H1 (cell line): ENCODE results near the gene JMJD8. TPM values are rescaled to one million over a fixed set of nuclear protein-coding genes. Genes with fewer than 3 reads are reported as not detected.

Experiments
- CTCF ChIA-PET: fragments of 300-600 bp; sonication (Branson Sonifier 250); formaldehyde crosslinking; loops from one replicate; lab custom pipeline; 2021; ENCODE audit not compliant: partially characterized antibody; lab: Charles Lee
- POLR2A ChIA-PET: fragments of 300-600 bp; sonication (Branson Sonifier 250); formaldehyde crosslinking; loops from one replicate; lab custom pipeline; 2021; ENCODE audit warnings: inconsistent platforms; ENCODE audit not compliant: partially characterized antibody; lab: Charles Lee
- DNase-seq, 2 experiments: peaks; one replicate each; pipeline versions ENCODE4 v3.0.0 to v3.0.0-alpha.2; 2010 to 2022; ENCODE audit warnings: low spot score in 2 of 2, low read depth in 1 of 2, mixed read lengths in 1 of 2
- FAIRE-seq: peaks from 2 replicates; lab custom pipeline; 2011; peaks lifted over from hg19 to GRCh38; lab: Jason Lieb, UNC
- H2AFZ ChIP-seq: 2 replicates; pipeline ENCODE4 v1.8.1; 2012; ENCODE audit warnings: low read length, inconsistent platforms
- H2AK5ac ChIP-seq: 2 replicates; pipeline ENCODE4 v1.6.1; 2013; ENCODE audit warnings: low read depth, low read length
- H2BK120ac ChIP-seq: replicated peaks from 2 replicates; pipeline ENCODE3; 2013; ENCODE audit warnings: low read depth, low read length, inconsistent platforms
- H2BK12ac ChIP-seq: 2 replicates; pipeline ENCODE4 v1.6.1; 2013; ENCODE audit warnings: low read depth, low read length
- H2BK15ac ChIP-seq: 2 replicates; pipeline ENCODE4 v1.6.1; 2013; ENCODE audit warnings: low read length
- H2BK20ac ChIP-seq: 2 replicates; pipeline ENCODE4 v1.6.1; 2013; ENCODE audit warnings: low read length
- H2BK5ac ChIP-seq: 2 replicates; pipeline ENCODE4 v1.6.1; 2013; ENCODE audit warnings: low read depth, low read length
- H3K14ac ChIP-seq: 2 replicates; pipeline ENCODE4 v1.6.1; 2013; ENCODE audit warnings: inconsistent platforms; ENCODE audit not compliant: insufficient read length
- H3K18ac ChIP-seq: 2 replicates; pipeline ENCODE4 v1.6.1; 2013; ENCODE audit warnings: low read length; ENCODE audit errors: extremely low read depth
- H3K23ac ChIP-seq: 2 replicates; pipeline ENCODE4 v1.6.1; 2013; ENCODE audit warnings: inconsistent platforms; ENCODE audit not compliant: insufficient read length
- H3K23me2 ChIP-seq: 2 replicates; pipeline ENCODE4 v1.6.1; 2013; ENCODE audit warnings: low read depth, low read length
- H3K27ac ChIP-seq: 2 replicates; pipeline ENCODE4 v1.6.1; 2011; ENCODE audit warnings: low read depth, low read length, inconsistent platforms
- H3K27me3 ChIP-seq, 4 experiments: replicated peaks in 1 of 4; 1 replicate in 1 of 4; 2 replicates in 3 of 4; pipeline versions ENCODE4 v1.6.1 to v1.8.1; 2011 to 2013; ENCODE audit warnings: low read length in 3 of 4, mild to moderate bottlenecking in 3 of 4, inconsistent platforms in 2 of 4, mixed read lengths in 2 of 4, moderate library complexity in 1 of 4; ENCODE audit not compliant: control insufficient read depth in 3 of 4, insufficient read depth in 3 of 4; ENCODE audit errors: extremely low read depth in 1 of 4
- H3K36me3 ChIP-seq, 4 experiments: 2 replicates each; pipeline versions ENCODE4 v1.6.1 to v1.8.1; 2011 to 2013; ENCODE audit warnings: mild to moderate bottlenecking in 4 of 4, low read length in 3 of 4, moderate library complexity in 2 of 4, control low read depth in 1 of 4, inconsistent platforms in 1 of 4; ENCODE audit not compliant: insufficient read depth in 4 of 4, control insufficient read depth in 2 of 4
- H3K4ac ChIP-seq: replicated peaks from 2 replicates; pipeline ENCODE3; 2013; ENCODE audit warnings: low read length, low read depth, mixed read lengths, inconsistent platforms; ENCODE audit not compliant: insufficient read length
- H3K4me1 ChIP-seq, 4 experiments: replicated peaks in 1 of 4; 1 replicate in 1 of 4; 2 replicates in 3 of 4; pipeline versions ENCODE4 v1.6.1 to v1.8.1; 2011 to 2013; ENCODE audit warnings: low read length in 3 of 4, inconsistent platforms in 2 of 4, mixed read lengths in 1 of 4; ENCODE audit not compliant: insufficient read depth in 4 of 4, control insufficient read depth in 3 of 4
- H3K4me2 ChIP-seq, 2 experiments: 2 replicates each; pipeline versions ENCODE4 v1.6.1 to v1.8.1; 2011 to 2013; ENCODE audit warnings: low read depth in 2 of 2, low read length in 2 of 2, control low read depth in 1 of 2, inconsistent platforms in 1 of 2, mild to moderate bottlenecking in 1 of 2; ENCODE audit not compliant: insufficient read depth in 1 of 2
- H3K4me3 ChIP-seq, 4 experiments: fragments of 200-600, 300-600 bp in 1 of 4; sonication (generic), shearing (Covaris generic), sonication (Bioruptor Twin) in 1 of 4; 2 replicates each; pipeline versions ENCODE4 v1.5.1 to v1.8.1; 2011 to 2016; ENCODE audit warnings: low read length in 4 of 4, low read depth in 3 of 4, control low read depth in 2 of 4, inconsistent platforms in 2 of 4, mild to moderate bottlenecking in 2 of 4, mixed read lengths in 1 of 4, moderate library complexity in 1 of 4; ENCODE audit not compliant: insufficient read depth in 2 of 4; ENCODE audit errors: extremely low read depth in 1 of 4
- H3K56ac ChIP-seq: replicated peaks from 2 replicates; pipeline ENCODE3; 2013; ENCODE audit warnings: low read depth, mild to moderate bottlenecking, mixed read lengths, low read length, inconsistent platforms; ENCODE audit not compliant: insufficient read length
- H3K79me1 ChIP-seq: 2 replicates; pipeline ENCODE4 v1.6.1; 2013; ENCODE audit warnings: low read depth, low read length, control low read depth
- H3K79me2 ChIP-seq, 2 experiments: 2 replicates each; pipeline versions ENCODE4 v1.6.1 to v1.8.1; 2012 to 2013; ENCODE audit warnings: low read length in 2 of 2, mild to moderate bottlenecking in 2 of 2, inconsistent platforms in 1 of 2; ENCODE audit not compliant: insufficient read depth in 2 of 2, control insufficient read depth in 1 of 2
- H3K9ac ChIP-seq, 4 experiments: replicated peaks in 1 of 4; 1 replicate in 1 of 4; 2 replicates in 3 of 4; pipeline versions ENCODE4 v1.6.1 to v1.8.1; 2011 to 2013; ENCODE audit warnings: low read depth in 3 of 4, low read length in 3 of 4, control low read depth in 2 of 4, mild to moderate bottlenecking in 2 of 4, moderate library complexity in 2 of 4, inconsistent platforms in 1 of 4; ENCODE audit errors: extremely low read depth in 1 of 4
- H3K9me3 ChIP-seq, 2 experiments: 2 replicates each; pipeline versions ENCODE4 v1.6.1 to v1.8.1; 2012 to 2013; ENCODE audit warnings: mild to moderate bottlenecking in 2 of 2, moderate library complexity in 2 of 2, control low read depth in 1 of 2, inconsistent platforms in 1 of 2, low read depth in 1 of 2, low read length in 1 of 2, mixed read lengths in 1 of 2; ENCODE audit not compliant: insufficient read depth in 2 of 2
- H4K20me1 ChIP-seq, 2 experiments: replicated peaks in 1 of 2; 2 replicates each; pipeline versions ENCODE3 to v1.8.1; 2011 to 2013; ENCODE audit warnings: inconsistent platforms in 2 of 2, low read length in 2 of 2, mild to moderate bottlenecking in 1 of 2; ENCODE audit not compliant: insufficient read depth in 2 of 2, control insufficient read depth in 1 of 2
- H4K5ac ChIP-seq: 2 replicates; pipeline ENCODE4 v1.6.1; 2013; ENCODE audit warnings: low read length, low read depth, mixed read lengths, inconsistent platforms; ENCODE audit not compliant: insufficient read length
- H4K8ac ChIP-seq: 2 replicates; pipeline ENCODE4 v1.8.0; 2013; ENCODE audit warnings: mild to moderate bottlenecking, moderate library complexity, low read length, inconsistent platforms; ENCODE audit not compliant: insufficient read depth; ENCODE audit errors: extremely low read depth
- H4K91ac ChIP-seq: replicated peaks from 2 replicates; pipeline ENCODE3; 2013; ENCODE audit warnings: low read length, mixed read lengths, inconsistent platforms; ENCODE audit not compliant: insufficient read length
- CBX8 ChIP-seq: fragments of 300-800, 300-1000 bp; sonication (generic); IDR thresholded peaks from 2 replicates; pipeline ENCODE4 v1.7.1; 2016; ENCODE audit warnings: low read depth, low read length, borderline replicate concordance
- KDM4A ChIP-seq: IDR thresholded peaks from one replicate; pipeline ENCODE4 v1.7.1; 2012; ENCODE audit warnings: low read depth, mild to moderate bottlenecking, moderate library complexity, low read length, inconsistent platforms; ENCODE audit not compliant: severe bottlenecking
- SIN3A ChIP-seq, 2 experiments: IDR thresholded peaks in 1 of 2; conservative IDR thresholded peaks in 1 of 2; 2 replicates each; pipeline ENCODE4 v1.6.1; 2011 to 2012; ENCODE audit warnings: low read length in 2 of 2, improper control_type of control experiment in 1 of 2, low read depth in 1 of 2, mild to moderate bottlenecking in 1 of 2
- TCF12 ChIP-seq: IDR thresholded peaks from 2 replicates; pipeline ENCODE4 v1.6.1; 2011; ENCODE audit warnings: low read depth, mild to moderate bottlenecking, low read length
- whole genome bisulfite sequencing, 2 experiments: shearing (Covaris generic) in 1 of 2; methylation state at CpG; one replicate each; pipeline versions ENCODE4 v1.1.6 to v1.1.7; 2013 to 2015; ENCODE audit warnings: low lambda C conversion rate in 2 of 2, mixed read lengths in 2 of 2, inconsistent platforms in 1 of 2, low coverage in 1 of 2, missing lambda C conversion rate in 1 of 2; ENCODE audit not compliant: insufficient replicate concordance in 2 of 2, insufficient coverage in 1 of 2, insufficient read length in 1 of 2; ENCODE audit errors: extremely low coverage in 1 of 2, missing lambda C conversion rate in 1 of 2; 5-methylcytosine and 5-hydroxymethylcytosine counted together
- polyA plus RNA-seq, 7 experiments: library from polyadenylated mRNA; depleted of rRNA in 3 of 7; stranded (reverse) in 5 of 7; unstranded in 2 of 7; fragments of >200 nt in 5 of 7; fragments of 200-250 nt in 2 of 7; gene quantifications; 1 replicate in 5 of 7; 2 replicates in 1 of 7; 4 replicates in 1 of 7; pipeline versions ENCODE4 v1.2.1 to v1.2.3, GENCODE V29; 2011 to 2013; ENCODE audit warnings: missing spikeins in 2 of 7, mixed read lengths in 2 of 7
- total RNA-seq: library from RNA; stranded (reverse); fragmentation: NEBNext Ultra II Directional; extraction: Animal tissue kit (Norgen Biotek cat#: 25700); gene quantifications from 2 replicates; pipeline ENCODE4 v1.2.1, GENCODE V29; 2021

JMJD8 gene
- total and polyA plus RNA-seq, 2 of the 8 experiments (the other 6 are each of a cell fraction or from before 2014, with no cell fraction given), result 46.4 to 87.4 TPM

GRCh38 chr16:646679-647172 is 37.4 kb downstream of the JMJD8 start:
- H3K23ac ChIP-seq, result no peak overlapping the region
- H3K4me1 ChIP-seq, result peaks cover 0 to 8% (median 8%) of the 10 kb centered on the region in 4 experiments; a peak in 6 of 7 replicates
- H3K14ac ChIP-seq, result no peak overlapping the region
- no peak overlapping the region for H2BK15ac ChIP-seq
- H3K79me2 ChIP-seq, result peaks cover 0 to 2% of the 10 kb centered on the region in 2 experiments; a peak in 1 of 4 replicates
- no peak overlapping the region for H2BK5ac ChIP-seq
- H2AK5ac ChIP-seq, result no peak overlapping the region
- WGBS, 2 experiments, result 84% methylated on average over 12 of the region's 22 CpGs; no CpG with 5 or more reads in 1 of the 2 experiments
- H3K9me3 ChIP-seq, result no peaks in the 10 kb centered on the region
- H4K8ac ChIP-seq, result peak overlapping the region; percentile 25; the same call in 1 of the 2 replicates
- H3K27ac ChIP-seq, result no peak overlapping the region
- H3K23me2 ChIP-seq, result peaks cover 11% of the 10 kb centered on the region
- no peak for FAIRE-seq
- ChIA-PET POLR2A (interaction anchor here (1.0 to 2.0 kb wide), 5 partner anchors 8 to 29 kb away, joined by 3 to 7 read pairs (median 3); partner anchors contain the start of gene RHBDL1), CTCF (interaction anchor here (2.0 to 7.9 kb wide), 6 partner anchors 8 to 69 kb away, joined by 6 to 104 read pairs (median 12); partner anchors contain the start of genes RHOT2 and WFIKKN1)
- no peak overlapping the region for H3K4me3 ChIP-seq
- no peaks in the 10 kb centered on the region; the same call in 1 of the 2 replicates for H3K79me1 ChIP-seq
- H2AFZ ChIP-seq, result no peak overlapping the region
- DNase-seq, result no peak
- no peak overlapping the region for H2BK20ac ChIP-seq
- H3K27me3 ChIP-seq, result peaks cover 0 to 5% (median 1%) of the 10 kb centered on the region in 4 experiments; a peak in 2 of 7 replicates
- H3K4me2 ChIP-seq, result no peak overlapping the region
- H3K36me3 ChIP-seq, result peaks cover 0 to 2% (median 0%) of the 10 kb centered on the region in 4 experiments; a peak in 1 of 8 replicates
- H4K5ac ChIP-seq, result no peak overlapping the region
- H2BK12ac ChIP-seq, result no peak overlapping the region
- no peak overlapping the region for H2BK120ac ChIP-seq
- no peak overlapping the region for H3K56ac ChIP-seq
- no peak overlapping the region for H3K18ac ChIP-seq
- H3K9ac ChIP-seq, result no peak overlapping the region
- H4K20me1 ChIP-seq, result peaks cover 0 to 7% of the 10 kb centered on the region in 2 experiments
- no peak overlapping the region for H3K4ac ChIP-seq
- no peak overlapping the region for H4K91ac ChIP-seq
- TF ChIP-seq KDM4A (no peak), SIN3A (conservative IDR thresholded peaks at IDR 0.05 in 1 of 2, IDR thresholded peaks at IDR 0.05 in 1 of 2; ENCODE audit: low read depth in 1 of 2, low read length in 2 of 2) (no peak), CBX8 (no peak), TCF12 (no peak)
